NCI-H748 treated with DMSO at 0.1 percent for 48 hours (cell line): Measurements from ENCODE around the gene THAP11.
A peak's percentile ranks its signal among the peaks of the same experiment; 100 is the strongest.

ENCODE experiments used
- DNase-seq: peaks from one replicate; lab custom pipeline; 2025; lab: John Stamatoyannopoulos, UW

The THAP11 gene

GRCh38 chr16:67841816-67842508 is at the start of gene THAP11:
Gene THAP11, plus strand, starts transcription at chr16:67842320. Its CDS starts 235 bp downstream, at chr16:67842555.
- DNase-seq, result peak; percentile 90

- no peak for DNase-seq
These were observed 45.9 kb upstream of the THAP11 start for GRCh38 chr16:67796099-67796718.

- no peak for DNase-seq
These were observed 41.7 kb upstream of the THAP11 start for GRCh38 chr16:67800338-67800926.

DNA sequence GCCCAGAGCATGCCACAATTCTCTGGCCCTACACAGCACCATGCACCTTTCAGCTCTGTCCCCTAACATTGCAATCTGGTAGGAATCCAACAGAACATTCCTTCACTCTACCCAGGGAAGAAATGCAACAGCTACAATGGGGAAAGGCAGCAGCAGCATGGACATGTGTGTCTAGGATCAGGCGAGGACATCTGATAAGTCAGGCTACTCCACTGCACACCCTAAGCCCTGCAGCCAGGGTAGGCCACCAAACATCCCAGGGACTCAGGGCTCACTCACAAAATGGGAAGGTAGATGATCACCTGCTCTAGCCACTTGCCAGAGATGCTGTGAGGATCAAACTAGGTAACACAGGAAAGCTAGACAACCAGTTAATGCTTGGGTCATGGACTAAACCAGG is 40.9 kb upstream of the THAP11 start:
- DNase-seq, result no peak

DNA sequence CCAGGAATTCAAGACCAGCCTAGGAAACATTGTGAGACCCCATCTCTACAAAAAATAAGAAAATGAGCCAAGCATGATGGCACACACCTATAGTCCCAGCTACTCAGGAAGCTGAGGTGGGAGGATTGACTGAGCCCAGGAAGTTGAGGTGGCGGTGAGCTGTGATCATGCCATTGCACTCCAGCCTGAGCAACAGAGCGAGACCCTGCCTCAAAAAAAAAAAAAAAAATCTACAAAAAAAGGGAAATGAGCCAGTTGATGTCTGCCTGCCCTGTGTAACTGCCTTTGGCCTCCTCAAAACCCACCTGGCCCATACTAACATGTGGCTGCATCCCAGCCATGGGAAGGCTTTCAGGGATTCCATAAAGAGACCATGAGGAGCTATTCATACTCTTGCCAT is 40.2 kb upstream of the THAP11 start:
- no peak for DNase-seq

DNA sequence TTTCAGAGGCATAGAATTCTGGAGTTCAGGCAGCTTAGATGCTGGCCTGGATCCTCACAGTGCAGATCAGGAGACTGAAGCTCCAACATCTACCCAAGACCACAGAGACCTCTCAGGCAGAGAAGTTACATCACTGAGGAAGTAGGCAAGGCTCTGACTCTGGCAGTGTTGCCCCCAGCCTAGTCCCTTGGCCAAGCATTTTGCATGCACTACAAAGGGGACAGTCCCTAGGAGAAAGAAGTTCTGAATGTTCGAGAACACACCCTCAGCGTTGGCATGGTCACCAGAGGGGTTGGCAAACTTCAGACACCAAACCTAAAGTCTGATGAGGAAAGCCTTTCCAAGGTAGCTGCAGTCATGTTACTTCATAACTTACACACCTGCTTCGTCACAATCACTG is 38.2 kb upstream of the THAP11 start:
- DNase-seq, result no peak

DNA sequence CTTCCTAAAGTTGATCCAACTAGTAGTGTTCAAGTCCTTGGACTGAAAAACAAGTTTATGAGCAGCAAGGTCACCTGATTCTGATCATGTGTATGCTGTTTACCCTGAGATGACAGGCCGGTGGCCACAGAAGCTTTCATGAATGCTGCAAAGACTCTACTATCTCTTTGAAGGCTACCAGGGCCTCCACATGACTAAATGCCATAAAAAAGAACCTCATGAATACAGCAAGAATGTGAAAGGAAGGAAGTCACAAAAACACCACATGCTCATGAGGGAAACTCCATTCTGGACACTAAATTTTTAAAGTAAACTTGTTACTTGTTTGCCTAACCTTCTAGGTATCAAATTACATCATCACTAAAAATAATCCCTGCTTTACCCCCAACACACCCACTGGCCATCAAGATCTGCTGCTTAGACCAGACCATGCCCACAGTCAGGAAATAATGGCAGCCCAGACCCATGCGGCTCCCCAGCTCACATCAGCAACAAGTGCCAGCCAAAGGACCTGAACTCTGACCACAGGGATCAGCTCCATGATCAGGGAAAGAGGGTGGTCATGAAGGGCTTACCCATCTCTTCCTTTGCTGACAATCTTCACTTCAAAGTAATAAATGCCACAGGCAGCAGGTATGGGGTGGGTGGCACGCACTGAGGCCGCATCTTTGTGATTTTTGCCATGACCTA is 37.1 kb upstream of the THAP11 start:
- DNase-seq, result no peak

DNA sequence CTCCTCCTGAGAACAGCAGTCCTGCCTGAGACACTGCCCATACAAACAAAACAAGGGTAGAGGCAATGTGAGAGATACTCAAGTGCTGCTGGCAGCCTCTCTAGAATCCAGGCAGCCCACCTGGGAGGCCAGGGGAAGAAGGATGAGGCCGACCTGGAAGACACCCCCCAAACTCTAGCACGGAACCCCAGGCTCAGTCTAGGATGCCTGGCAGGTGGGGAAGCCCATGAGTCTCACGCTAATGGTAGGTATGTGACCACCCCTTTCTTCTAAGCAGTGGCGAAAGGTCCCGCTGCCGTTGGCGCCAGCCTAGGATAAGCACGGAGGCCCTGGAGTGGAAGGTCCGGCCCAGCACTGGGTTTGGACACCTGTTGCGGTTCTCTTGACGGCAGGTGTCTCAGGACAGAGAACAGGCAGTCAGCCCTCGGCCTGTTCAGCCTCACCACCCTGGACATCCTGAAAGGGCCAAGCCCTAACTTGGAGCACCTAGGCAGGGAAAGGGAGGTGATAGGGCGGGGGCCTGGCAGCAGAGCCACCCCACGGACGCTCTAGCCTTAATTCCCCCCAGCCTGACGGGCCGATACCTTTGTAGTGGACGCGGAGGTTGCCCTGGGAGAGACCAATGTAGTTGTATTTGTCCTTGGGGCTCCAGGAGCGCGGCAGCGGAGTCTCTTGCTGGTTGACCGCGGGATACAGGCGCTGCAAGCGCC is 36.2 kb upstream of the THAP11 start:
- no peak for DNase-seq

- DNase-seq, result peak; percentile 93
These were observed 35.5 kb upstream of the THAP11 start, which contains the start of the genes RANBP10 and TSNAXIP1 for GRCh38 chr16:67806428-67807147. Gene RANBP10, minus strand, starts transcription at chr16:67806560. Its CDS starts 24 bp downstream, at chr16:67806536. Gene TSNAXIP1, plus strand, starts transcription at chr16:67806889. Its CDS starts 261 bp downstream, at chr16:67807150.

- DNase-seq, result no peak
These were observed 34.9 kb upstream of the THAP11 start for GRCh38 chr16:67807148-67807682.

- no peak for DNase-seq
These were observed 30.2 kb upstream of the THAP11 start for GRCh38 chr16:67811899-67812298.

DNA sequence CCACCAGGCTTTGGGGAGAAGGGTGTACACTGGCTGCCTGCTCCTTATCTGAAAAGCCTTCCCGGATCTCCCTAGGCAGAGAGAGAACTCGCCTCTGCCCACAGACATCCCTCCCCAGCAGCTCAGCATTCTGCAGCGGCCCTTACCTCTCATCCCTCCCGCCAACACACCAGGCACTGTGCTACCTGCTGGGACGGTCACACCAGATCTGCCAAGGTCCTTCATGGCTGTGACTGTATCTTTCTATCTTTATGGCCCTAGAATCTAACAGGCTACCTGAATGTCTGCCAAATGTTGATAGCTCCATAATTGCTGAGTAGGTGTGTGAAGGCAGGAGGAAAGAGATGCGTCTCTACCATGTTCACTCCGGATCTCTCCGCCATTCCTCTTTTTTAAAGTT is 27.6 kb upstream of the THAP11 start:
- DNase-seq, result no peak

DNA sequence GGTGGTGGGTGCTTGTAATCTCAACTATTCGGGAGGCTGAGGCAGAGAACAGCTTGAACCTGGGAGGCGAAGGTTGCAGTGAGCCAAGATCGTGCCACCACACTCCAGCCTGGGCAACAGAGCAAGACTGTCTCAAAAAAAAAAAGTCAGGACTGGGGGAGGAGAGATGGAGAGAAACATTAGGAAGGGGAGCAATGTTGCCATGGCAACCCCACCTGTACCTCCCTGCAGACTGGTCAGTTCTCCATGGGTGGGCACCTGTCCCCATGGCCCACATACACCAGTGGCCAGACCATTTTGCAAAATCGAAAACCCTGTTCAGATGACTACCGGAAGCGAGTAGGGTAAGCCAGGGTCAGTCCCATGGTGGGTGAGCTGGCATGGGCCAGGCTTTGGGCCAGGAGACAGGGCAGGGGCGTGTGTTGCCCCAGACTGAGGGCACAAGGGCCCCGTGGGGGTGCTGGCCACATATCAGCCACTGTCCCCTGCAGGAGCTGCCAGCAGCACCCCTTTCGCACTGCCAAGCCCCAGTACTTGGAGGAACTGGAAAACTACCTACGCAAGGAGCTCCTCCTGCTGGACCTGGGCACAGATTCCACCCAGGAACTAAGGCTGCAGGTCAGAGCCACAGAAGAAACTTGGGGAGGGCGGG is 21.4 kb upstream of the THAP11 start:
- DNase-seq, result no peak

- no peak for DNase-seq
These were observed 19.6 kb upstream of the THAP11 start for GRCh38 chr16:67822511-67822910.

- DNase-seq, result no peak
These were observed 17.0 kb upstream of the THAP11 start for GRCh38 chr16:67825119-67825518.

DNA sequence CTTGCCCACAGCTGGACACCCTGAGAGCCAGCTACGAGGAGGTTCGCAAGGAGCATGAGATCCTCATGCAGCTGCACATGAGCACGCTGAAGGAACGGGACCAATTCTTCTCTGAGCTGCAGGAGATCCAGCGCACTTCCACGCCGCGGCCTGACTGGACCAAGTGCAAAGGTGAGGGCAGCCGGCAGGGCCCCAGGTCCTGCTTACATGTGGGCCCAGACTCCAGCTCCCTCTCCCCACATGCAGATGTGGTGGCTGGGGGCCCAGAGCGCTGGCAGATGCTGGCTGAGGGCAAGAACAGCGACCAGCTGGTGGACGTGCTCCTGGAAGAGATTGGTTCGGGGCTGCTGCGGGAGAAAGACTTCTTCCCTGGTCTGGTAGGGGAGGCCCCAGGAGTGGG is 16.2 kb upstream of the THAP11 start:
- DNase-seq, result no peak

- DNase-seq, result no peak
These were observed 13.5 kb upstream of the THAP11 start for GRCh38 chr16:67828651-67829050.

- DNase-seq, result no peak
These were observed 9.1 kb upstream of the THAP11 start for GRCh38 chr16:67833030-67833414.

- peak; percentile 70 for DNase-seq
These were observed 8.5 kb upstream of the THAP11 start for GRCh38 chr16:67833415-67834241.

DNA sequence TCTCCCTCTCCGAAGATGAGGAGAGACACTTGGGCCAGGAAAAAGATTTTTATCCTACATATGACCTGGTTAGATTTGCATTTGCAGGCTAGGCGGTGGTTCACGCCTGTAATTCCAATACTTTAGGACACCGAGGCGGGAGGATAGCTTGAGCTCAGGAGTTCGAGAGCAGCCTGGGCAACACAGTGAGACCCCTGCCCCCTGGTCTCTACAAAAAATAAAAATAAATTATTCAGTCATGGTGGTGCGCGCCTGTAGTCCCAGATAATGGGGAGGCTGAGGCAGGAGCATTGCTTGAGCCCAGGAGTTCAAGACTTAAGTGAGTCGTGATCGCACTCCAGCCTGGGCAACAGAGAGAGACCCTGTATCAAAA is 7.9 kb upstream of the THAP11 start:
- DNase-seq, result no peak
